Left lung (tissue), 10 donors: Measurements from ENCODE around the gene ZNF281. TPM values are rescaled to one million over a fixed set of nuclear protein-coding genes. Genes with fewer than 3 reads are reported as not detected.

Experiments
- ATAC-seq: fragments of 200-7000 bp; cut with Tn5 transposase; one replicate; pipeline ENCODE4 v1.9.1; 2020; ENCODE audit warnings: moderate library complexity
- DNase-seq, 4 donors: peaks; one replicate each; pipeline ENCODE4 v3.0.0-alpha.2; 2013 to 2020
- H3K27ac ChIP-seq, 2 donors: fragments of 200-600 bp; sonication (generic) in 1 of 2; one replicate each; pipeline versions ENCODE4 v1.5.0 to v1.8.0; 2020 to 2021
- H3K27me3 ChIP-seq, 2 donors: fragments of 200-600 bp; sonication (generic) in 1 of 2; one replicate each; pipeline versions ENCODE4 v1.5.0 to v1.8.0; 2020 to 2021
- H3K36me3 ChIP-seq, 2 donors: fragments of 200-600 bp; sonication (generic) in 1 of 2; one replicate each; pipeline versions ENCODE4 v1.5.0 to v1.8.0; 2020 to 2021
- H3K4me1 ChIP-seq, 2 donors: fragments of 200-600 bp; one replicate each; pipeline ENCODE4 v1.8.0; 2021
- H3K4me3 ChIP-seq, 2 donors: fragments of 200-600 bp; sonication (generic) in 1 of 2; one replicate each; pipeline versions ENCODE4 v1.5.0 to v1.8.0; 2020 to 2021; ENCODE audit warnings: mild to moderate bottlenecking in 1 of 2
- H3K9me3 ChIP-seq, 2 donors: fragments of 200-600 bp; sonication (generic) in 1 of 2; one replicate each; pipeline versions ENCODE4 v1.5.0 to v1.8.0; 2020 to 2021
- CTCF ChIP-seq, 2 donors: fragments of 200-600 bp; sonication (generic) in 1 of 2; IDR thresholded peaks; one replicate each; pipeline versions ENCODE4 v1.5.0 to v1.8.0; 2021; ENCODE audit warnings: antibody characterized with exemption in 2 of 2
- intact Hi-C, 2 donors: fragments of 100-400 bp; cut with DNase I; formaldehyde crosslinking; loops; one replicate each; pipeline versions ENCODE4 v1.11.2 to v1.14.2; 2022
- polyA plus RNA-seq, 6 donors: library from polyadenylated mRNA; unstranded; fragments of 120-200 nt; gene quantifications; one replicate each; pipeline ENCODE4 v1.2.1, GENCODE V29; 2013; ENCODE audit not compliant: insufficient read length in 6 of 6
- total RNA-seq, 2 donors: library from RNA; stranded (reverse); fragmentation: NEBNext Ultra II Directional; extraction: Animal tissue kit (Norgen Biotek cat#: 25700); gene quantifications; one replicate each; pipeline ENCODE4 v1.2.1, GENCODE V29; 2021
- donor health status: DM: no; HTN: yes; CAD: no.
- donor health status: DM: no; HTN: no; CAD: no.

Gene ZNF281
- total and polyA plus RNA-seq, 8 donors: 18.1 to 28.9 (median 26.3) TPM

- intact Hi-C loops: no loop called here
- peaks cover 0 to 21% of the 10 kb centered on the region in 2 donors for H3K36me3 ChIP-seq
- peak overlapping the region in 1 of 2 donors; percentile 13 for H3K4me3 ChIP-seq
- no peak for DNase-seq
- no peak for TF ChIP-seq CTCF (IDR thresholded peaks at IDR 0.05)
- H3K9me3 ChIP-seq: no peaks in the 10 kb centered on the region
- H3K27me3 ChIP-seq: no peaks in the 10 kb centered on the region
- no peak for ATAC-seq
- H3K4me1 ChIP-seq: peaks cover 12 to 68% of the 10 kb centered on the region in 2 donors
- H3K27ac ChIP-seq: peak overlapping the region in 1 of 2 donors; percentile 1
Observed at GRCh38 chr1:200405264-200405663, 4.6 kb downstream of the ZNF281 start.

- no peak for ATAC-seq
- no peak for TF ChIP-seq CTCF (IDR thresholded peaks at IDR 0.05)
- no peak overlapping the region for H3K4me3 ChIP-seq
- H3K27me3 ChIP-seq: no peaks in the 10 kb centered on the region
- no peaks in the 10 kb centered on the region for H3K9me3 ChIP-seq
- intact Hi-C loops: no loop called here
- H3K27ac ChIP-seq: no peak overlapping the region
- DNase-seq: no peak
- peaks cover 0 to 42% of the 10 kb centered on the region in 2 donors for H3K4me1 ChIP-seq
- peaks cover 0 to 12% of the 10 kb centered on the region in 2 donors for H3K36me3 ChIP-seq
Observed at GRCh38 chr1:200401708-200402107, 8.1 kb downstream of the ZNF281 start.

- DNase-seq: no peak
- Histone ChIP-seq H3K36me3 (peaks cover 0 to 12% of the 10 kb centered on the region in 2 donors), H3K4me3 (no peak overlapping the region), H3K9me3 (no peaks in the 10 kb centered on the region), H3K4me1 (peaks cover 0 to 38% of the 10 kb centered on the region in 2 donors), H3K27me3 (no peaks in the 10 kb centered on the region), H3K27ac (no peak overlapping the region)
- TF ChIP-seq CTCF (IDR thresholded peaks at IDR 0.05): no peak
- intact Hi-C loops: no loop called here
- ATAC-seq: no peak
Observed at GRCh38 chr1:200401263-200401662, 8.6 kb downstream of the ZNF281 start.

GRCh38 chr1:200400556-200400955, 9.3 kb downstream of the ZNF281 start:
- intact Hi-C loops: no loop called here
- no peak for ATAC-seq
- no peak for DNase-seq

GRCh38 chr1:200399860-200400259, 10.0 kb downstream of the ZNF281 start:
- H3K36me3 ChIP-seq: peaks cover 0 to 12% of the 10 kb centered on the region in 2 donors
- peaks cover 0 to 34% of the 10 kb centered on the region in 2 donors for H3K4me1 ChIP-seq
- no peak for TF ChIP-seq CTCF (IDR thresholded peaks at IDR 0.05)
- DNase-seq (no peak), ATAC-seq (no peak)
- no peak overlapping the region for H3K4me3 ChIP-seq
- intact Hi-C loops: no loop called here
- no peaks in the 10 kb centered on the region for H3K27me3 ChIP-seq
- H3K27ac ChIP-seq: no peak overlapping the region
- H3K9me3 ChIP-seq: no peaks in the 10 kb centered on the region

More at GRCh38 chr1:200400556-200400955, 9.3 kb downstream of the ZNF281 start:
- TF ChIP-seq CTCF (IDR thresholded peaks at IDR 0.05): no peak
- Histone ChIP-seq H3K36me3 (peaks cover 0 to 12% of the 10 kb centered on the region in 2 donors), H3K4me3 (no peak overlapping the region), H3K27ac (no peak overlapping the region), H3K4me1 (peaks cover 0 to 34% of the 10 kb centered on the region in 2 donors), H3K27me3 (no peaks in the 10 kb centered on the region), H3K9me3 (no peaks in the 10 kb centered on the region)
